Neural progenitor cell (in vitro differentiated cells): Measurements from ENCODE around the gene BFSP2.

Experiments
- CTCF ChIP-seq: fragments of 200-600 bp; sonication (generic); IDR thresholded peaks from 2 replicates; pipeline ENCODE4 v1.5.1; 2017; ENCODE audit warnings: antibody characterized with exemption, mild to moderate bottlenecking
- EZH2 ChIP-seq: fragments of 200-600 bp; sonication (generic); IDR thresholded peaks from 2 replicates; pipeline ENCODE4 v1.6.1; 2017; ENCODE audit warnings: antibody characterized with exemption, mild to moderate bottlenecking, moderate library complexity
- EZH2phosphoT487 ChIP-seq: fragments of 200-600 bp; sonication (generic); IDR thresholded peaks from 2 replicates; pipeline ENCODE4 v1.6.1; 2017; ENCODE audit warnings: antibody characterized with exemption

- TF ChIP-seq CTCF, result no peak
- no peak for TF ChIP-seq EZH2phosphoT487
- TF ChIP-seq EZH2, result no peak
Observed at GRCh38 chr3:133418361-133418760, 18.5 kb downstream of the BFSP2 start.
